Measurements from ENCODE around the gene STIM1. TPM values are rescaled to one million over a fixed set of nuclear protein-coding genes. Genes with fewer than 3 reads are reported as not detected.

STIM1 gene
- total RNA-seq, 2 experiments from 2014 or later = 55.9 to 61.1 TPM

GRCh38 chr11:3922056-3922455 lies 66.6 kb downstream of the STIM1 start:
- intact Hi-C loops (cut with micrococcal nuclease) = no loop called here
- no peaks in the 10 kb centered on the region for H3K27me3 Mint-ChIP-seq
- peaks cover 2% of the 10 kb centered on the region for H3K9me3 Mint-ChIP-seq
- no peak overlapping the region for H3K27ac Mint-ChIP-seq
- peaks cover 9% of the 10 kb centered on the region for H3K36me3 Mint-ChIP-seq
- ChIA-PET CTCF (no interaction called here), POLR2A (no interaction called here)
- no peak overlapping the region for H3K4me3 Mint-ChIP-seq
- no peak for DNase-seq
- peaks cover 57% of the 10 kb centered on the region for H3K4me1 Mint-ChIP-seq (ENCODE audit: low read depth)

GRCh38 chr11:3925513-3925912 lies 70.0 kb downstream of the STIM1 start:
- POLR2A ChIA-PET = no interaction called here
- H3K27ac Mint-ChIP-seq = no peak overlapping the region

GRCh38 chr11:3926458-3927095 lies 71.1 kb downstream of the STIM1 start:
- no peak overlapping the region for H3K4me3 Mint-ChIP-seq
- intact Hi-C loops (cut with micrococcal nuclease) = no loop called here
- no peak for DNase-seq
- H3K27ac Mint-ChIP-seq = no peak overlapping the region
- POLR2A ChIA-PET = interaction anchor here (1.7 kb wide), 1 partner anchor 16 kb away, joined by 6 read pairs; no protein-coding TSS in a partner anchor
- H3K4me1 Mint-ChIP-seq (ENCODE audit: low read depth) = peaks cover 23% of the 10 kb centered on the region
- CTCF ChIA-PET = interaction anchor here (0.7 to 4.3 kb wide), 9 partner anchors 11 to 149 kb away, joined by 3 to 21 read pairs (median 3); partner anchors contain the start of gene STIM1
- H3K27me3 Mint-ChIP-seq = no peaks in the 10 kb centered on the region
- no peaks in the 10 kb centered on the region for H3K9me3 Mint-ChIP-seq
- H3K36me3 Mint-ChIP-seq = no peaks in the 10 kb centered on the region

More at GRCh38 chr11:3925513-3925912, 70.0 kb downstream of the STIM1 start:
- H3K27me3 Mint-ChIP-seq = no peaks in the 10 kb centered on the region
- no peak for DNase-seq
- H3K9me3 Mint-ChIP-seq = no peaks in the 10 kb centered on the region
- CTCF ChIA-PET = interaction anchor here (1.3 to 4.3 kb wide), 4 partner anchors 12 to 147 kb away, joined by 3 to 21 read pairs (median 12); partner anchors contain the start of gene STIM1
- peaks cover 2% of the 10 kb centered on the region for H3K36me3 Mint-ChIP-seq
- H3K4me1 Mint-ChIP-seq (ENCODE audit: low read depth) = peaks cover 31% of the 10 kb centered on the region
- H3K4me3 Mint-ChIP-seq = no peak overlapping the region
- intact Hi-C loops (cut with micrococcal nuclease) = no loop called here

- no peak for DNase-seq
- H3K9me3 Mint-ChIP-seq = no peaks in the 10 kb centered on the region
- POLR2A ChIA-PET = interaction anchor here (1.7 kb wide), 1 partner anchor 15 kb away, joined by 6 read pairs; no protein-coding TSS in a partner anchor
- peaks cover 17% of the 10 kb centered on the region for H3K4me1 Mint-ChIP-seq (ENCODE audit: low read depth)
- CTCF ChIA-PET = interaction anchor here (0.7 to 4.3 kb wide), 10 partner anchors 10 to 148 kb away, joined by 3 to 21 read pairs (median 3); partner anchors contain the start of gene STIM1
- intact Hi-C loops (cut with micrococcal nuclease) = no loop called here
- H3K4me3 Mint-ChIP-seq = no peak overlapping the region
- H3K27me3 Mint-ChIP-seq = no peaks in the 10 kb centered on the region
- no peaks in the 10 kb centered on the region for H3K36me3 Mint-ChIP-seq
- no peak overlapping the region for H3K27ac Mint-ChIP-seq
Measured at GRCh38 chr11:3927129-3927796, 71.8 kb downstream of the STIM1 start.

GRCh38 chr11:3929232-3929631 lies 73.8 kb downstream of the STIM1 start:
- Mint-ChIP-seq H3K36me3 (no peaks in the 10 kb centered on the region), H3K9me3 (no peaks in the 10 kb centered on the region), H3K27me3 (no peaks in the 10 kb centered on the region), H3K4me1 (ENCODE audit: low read depth) (peaks cover 25% of the 10 kb centered on the region), H3K27ac (no peak overlapping the region), H3K4me3 (no peak overlapping the region)
- POLR2A ChIA-PET = no interaction called here
- intact Hi-C loops (cut with micrococcal nuclease) = no loop called here
- CTCF ChIA-PET = interaction anchor here (2.6 kb wide), 1 partner anchor 143 kb away, joined by 10 read pairs; no protein-coding TSS in a partner anchor
- DNase-seq = no peak

GRCh38 chr11:3929649-3930048 lies 74.2 kb downstream of the STIM1 start:
- no peak overlapping the region for H3K4me3 Mint-ChIP-seq
- intact Hi-C loops (cut with micrococcal nuclease) = no loop called here
- ChIA-PET CTCF (interaction anchor here (1.4 to 2.6 kb wide), 2 partner anchors 75 to 143 kb away, joined by 10 read pairs; partner anchors contain the start of gene STIM1), POLR2A (no interaction called here)
- DNase-seq = no peak
- peaks cover 29% of the 10 kb centered on the region for H3K4me1 Mint-ChIP-seq (ENCODE audit: low read depth)
- no peaks in the 10 kb centered on the region for H3K9me3 Mint-ChIP-seq
- no peaks in the 10 kb centered on the region for H3K36me3 Mint-ChIP-seq
- H3K27ac Mint-ChIP-seq = no peak overlapping the region
- no peaks in the 10 kb centered on the region for H3K27me3 Mint-ChIP-seq

- DNase-seq = no peak
- Mint-ChIP-seq H3K9me3 (no peaks in the 10 kb centered on the region), H3K27me3 (no peaks in the 10 kb centered on the region), H3K27ac (no peak overlapping the region), H3K4me1 (ENCODE audit: low read depth) (peaks cover 45% of the 10 kb centered on the region), H3K36me3 (peaks cover 2% of the 10 kb centered on the region), H3K4me3 (no peak overlapping the region)
- POLR2A ChIA-PET = interaction anchor here (0.6 kb wide), 2 partner anchors 17 to 147 kb away, joined by 3 read pairs; no protein-coding TSS in a partner anchor
- intact Hi-C loops (cut with micrococcal nuclease) = no loop called here
- CTCF ChIA-PET = interaction anchor here (2.3 kb wide), 1 partner anchor 78 kb away, joined by 5 read pairs; the partner anchor contains the start of gene STIM1
Measured at GRCh38 chr11:3932698-3933097, 77.2 kb downstream of the STIM1 start.

- no peak for DNase-seq
- CTCF ChIA-PET = interaction anchor here (2.3 kb wide), 1 partner anchor 78 kb away, joined by 5 read pairs; the partner anchor contains the start of gene STIM1
- Mint-ChIP-seq H3K27ac (no peak overlapping the region), H3K36me3 (peaks cover 2% of the 10 kb centered on the region), H3K9me3 (no peaks in the 10 kb centered on the region), H3K27me3 (no peaks in the 10 kb centered on the region), H3K4me3 (no peak overlapping the region), H3K4me1 (ENCODE audit: low read depth) (peaks cover 45% of the 10 kb centered on the region)
- POLR2A ChIA-PET = interaction anchor here (0.6 to 1.0 kb wide), 3 partner anchors 10 to 148 kb away, joined by 3 read pairs; no protein-coding TSS in a partner anchor
- intact Hi-C loops (cut with micrococcal nuclease) = no loop called here
Measured at GRCh38 chr11:3933165-3933628, 77.7 kb downstream of the STIM1 start.

GRCh38 chr11:3934658-3935057 lies 79.2 kb downstream of the STIM1 start:
- Mint-ChIP-seq H3K4me1 (ENCODE audit: low read depth) (peaks cover 55% of the 10 kb centered on the region), H3K9me3 (no peaks in the 10 kb centered on the region), H3K4me3 (no peak overlapping the region), H3K27me3 (no peaks in the 10 kb centered on the region), H3K27ac (no peak overlapping the region), H3K36me3 (peaks cover 2% of the 10 kb centered on the region)
- CTCF ChIA-PET = interaction anchor here (2.3 kb wide), 1 partner anchor 80 kb away, joined by 5 read pairs; the partner anchor contains the start of gene STIM1
- intact Hi-C loops (cut with micrococcal nuclease) = no loop called here
- POLR2A ChIA-PET = no interaction called here
- no peak for DNase-seq

GRCh38 chr11:3936517-3936916 lies 81.1 kb downstream of the STIM1 start:
- peaks cover 69% of the 10 kb centered on the region for H3K4me1 Mint-ChIP-seq (ENCODE audit: low read depth)
- no peak overlapping the region for H3K4me3 Mint-ChIP-seq
- no peak overlapping the region for H3K27ac Mint-ChIP-seq
- DNase-seq = no peak
- ChIA-PET POLR2A (no interaction called here), CTCF (no interaction called here)
- no peaks in the 10 kb centered on the region for H3K9me3 Mint-ChIP-seq
- intact Hi-C loops (cut with micrococcal nuclease) = no loop called here
- peaks cover 2% of the 10 kb centered on the region for H3K36me3 Mint-ChIP-seq
- H3K27me3 Mint-ChIP-seq = no peaks in the 10 kb centered on the region

GRCh38 chr11:3939211-3939610 lies 83.7 kb downstream of the STIM1 start:
- DNase-seq = no peak
- ChIA-PET CTCF (interaction anchor here (0.6 kb wide), 1 partner anchor 209 kb away, joined by 3 read pairs; no protein-coding TSS in a partner anchor), POLR2A (no interaction called here)
- no peaks in the 10 kb centered on the region for H3K27me3 Mint-ChIP-seq
- intact Hi-C loops (cut with micrococcal nuclease) = no loop called here
- H3K9me3 Mint-ChIP-seq = no peaks in the 10 kb centered on the region
- H3K27ac Mint-ChIP-seq = no peak overlapping the region
- H3K4me3 Mint-ChIP-seq = no peak overlapping the region
- H3K36me3 Mint-ChIP-seq = peaks cover 8% of the 10 kb centered on the region
- H3K4me1 Mint-ChIP-seq (ENCODE audit: low read depth) = peaks cover 83% of the 10 kb centered on the region

- H3K4me1 Mint-ChIP-seq (ENCODE audit: low read depth) = peaks cover 83% of the 10 kb centered on the region
- no peaks in the 10 kb centered on the region for H3K9me3 Mint-ChIP-seq
- POLR2A ChIA-PET = no interaction called here
- H3K27ac Mint-ChIP-seq = no peak overlapping the region
- peaks cover 9% of the 10 kb centered on the region for H3K36me3 Mint-ChIP-seq
- no peak overlapping the region for H3K4me3 Mint-ChIP-seq
- no peaks in the 10 kb centered on the region for H3K27me3 Mint-ChIP-seq
- intact Hi-C loops (cut with micrococcal nuclease) = no loop called here
- CTCF ChIA-PET = interaction anchor here (0.6 kb wide), 1 partner anchor 209 kb away, joined by 3 read pairs; no protein-coding TSS in a partner anchor
- DNase-seq = no peak
Measured at GRCh38 chr11:3939651-3940190, 84.3 kb downstream of the STIM1 start.

Measured in activated CD4-positive, alpha-beta memory T cell treated with anti-CD3 and anti-CD28 coated beads for 36 hours (primary cell).